CMK (cell line): ENCODE results near the gene LRRC61.
A peak's percentile ranks its signal among the peaks of the same experiment; 100 is the strongest.

ENCODE experiments used
- DNase-seq: peaks from one replicate; pipeline ENCODE4 v3.0.0-alpha.2; 2010; ENCODE audit warnings: low read depth

The LRRC61 gene

DNA sequence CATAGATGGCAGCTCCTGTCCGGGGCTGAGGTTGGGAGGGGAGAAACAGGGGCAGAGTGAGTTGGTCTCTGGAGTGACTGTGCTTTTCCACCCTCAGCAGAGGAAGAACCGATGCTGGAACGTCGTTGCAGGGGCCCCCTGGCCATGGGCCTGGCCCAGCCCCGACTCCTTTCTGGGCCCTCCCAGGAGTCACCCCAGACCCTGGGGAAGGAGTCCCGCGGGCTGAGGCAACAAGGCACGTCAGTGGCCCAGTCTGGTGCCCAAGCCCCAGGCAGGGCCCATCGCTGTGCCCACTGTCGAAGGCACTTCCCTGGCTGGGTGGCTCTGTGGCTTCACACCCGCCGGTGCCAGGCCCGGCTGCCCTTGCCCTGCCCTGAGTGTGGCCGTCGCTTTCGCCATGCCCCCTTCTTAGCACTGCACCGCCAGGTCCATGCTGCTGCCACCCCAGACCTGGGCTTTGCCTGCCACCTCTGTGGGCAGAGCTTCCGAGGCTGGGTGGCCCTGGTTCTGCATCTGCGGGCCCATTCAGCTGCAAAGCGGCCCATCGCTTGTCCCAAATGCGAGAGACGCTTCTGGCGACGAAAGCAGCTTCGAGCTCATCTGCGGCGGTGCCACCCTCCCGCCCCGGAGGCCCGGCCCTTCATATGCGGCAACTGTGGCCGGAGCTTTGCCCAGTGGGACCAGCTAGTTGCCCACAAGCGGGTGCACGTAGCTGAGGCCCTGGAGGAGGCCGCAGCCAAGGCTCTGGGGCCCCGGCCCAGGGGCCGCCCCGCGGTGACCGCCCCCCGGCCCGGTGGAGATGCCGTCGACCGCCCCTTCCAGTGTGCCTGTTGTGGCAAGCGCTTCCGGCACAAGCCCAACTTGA is 48.2 kb downstream of the LRRC61 start:
- DNase-seq: no peak

- no peak for DNase-seq
Observed at GRCh38 chr7:150371996-150372270, 48.8 kb downstream of the LRRC61 start.

GRCh38 chr7:150372271-150373048 is 49.3 kb downstream of the LRRC61 start:
- no peak for DNase-seq

DNA sequence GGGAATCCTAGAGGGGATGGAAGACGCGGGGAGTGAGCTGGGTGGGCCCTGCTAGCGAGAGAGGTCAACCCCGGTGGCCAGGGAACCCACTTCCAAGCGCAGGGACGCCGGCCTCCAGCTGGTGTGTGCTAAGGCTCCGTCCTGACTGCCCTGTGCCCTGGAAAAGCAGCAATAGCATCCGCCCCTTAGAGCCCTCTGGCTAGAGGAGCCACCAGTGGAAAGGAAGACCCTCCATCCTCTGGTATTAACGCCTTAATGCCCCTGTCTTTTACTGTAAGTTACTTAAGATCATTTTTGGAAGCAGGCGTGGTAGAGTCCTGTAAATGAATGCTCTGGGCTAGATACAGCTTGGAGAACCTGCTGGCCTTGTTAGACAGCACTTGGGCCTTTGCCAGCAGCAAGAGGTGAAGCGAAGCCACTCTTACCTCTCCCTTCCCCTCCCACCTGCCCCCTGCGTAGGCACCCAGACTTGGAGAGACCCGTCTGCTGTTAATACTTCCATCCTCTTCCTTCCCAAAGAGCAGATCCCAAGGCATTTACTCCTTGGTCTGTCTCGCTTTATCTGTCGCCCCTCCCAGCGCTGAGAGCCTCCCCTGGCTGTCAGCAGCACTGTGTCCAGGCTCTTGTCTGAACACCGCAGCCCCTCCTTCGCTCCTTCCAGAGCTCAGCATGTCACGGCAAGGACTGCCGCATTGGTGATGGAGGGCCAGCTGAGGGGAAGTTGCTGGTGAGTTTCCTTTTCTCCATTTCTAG is 50.1 kb downstream of the LRRC61 start:
- DNase-seq: no peak

GRCh38 chr7:150374026-150374425 is 50.9 kb downstream of the LRRC61 start:
- DNase-seq: no peak

DNA sequence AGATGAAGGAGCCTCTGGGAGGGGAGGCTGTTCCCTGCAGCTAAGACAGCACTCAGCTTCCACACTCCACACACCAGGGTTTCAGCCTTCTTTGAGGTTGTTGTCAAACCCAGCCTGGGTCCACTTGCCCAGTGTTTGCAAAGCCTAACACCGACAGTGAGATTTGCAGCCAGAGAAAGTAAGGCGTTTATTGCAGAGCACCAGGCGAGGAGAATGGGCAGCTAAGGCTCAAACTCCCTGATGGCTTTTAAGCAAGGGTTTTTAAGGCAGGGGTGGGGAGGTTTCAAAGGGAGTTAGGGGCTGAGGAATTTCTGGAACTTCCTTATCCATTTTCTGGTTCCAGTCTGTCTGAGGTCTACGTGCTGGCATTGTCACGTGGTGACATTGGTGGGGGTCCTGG is 51.3 kb downstream of the LRRC61 start:
- no peak for DNase-seq

DNA sequence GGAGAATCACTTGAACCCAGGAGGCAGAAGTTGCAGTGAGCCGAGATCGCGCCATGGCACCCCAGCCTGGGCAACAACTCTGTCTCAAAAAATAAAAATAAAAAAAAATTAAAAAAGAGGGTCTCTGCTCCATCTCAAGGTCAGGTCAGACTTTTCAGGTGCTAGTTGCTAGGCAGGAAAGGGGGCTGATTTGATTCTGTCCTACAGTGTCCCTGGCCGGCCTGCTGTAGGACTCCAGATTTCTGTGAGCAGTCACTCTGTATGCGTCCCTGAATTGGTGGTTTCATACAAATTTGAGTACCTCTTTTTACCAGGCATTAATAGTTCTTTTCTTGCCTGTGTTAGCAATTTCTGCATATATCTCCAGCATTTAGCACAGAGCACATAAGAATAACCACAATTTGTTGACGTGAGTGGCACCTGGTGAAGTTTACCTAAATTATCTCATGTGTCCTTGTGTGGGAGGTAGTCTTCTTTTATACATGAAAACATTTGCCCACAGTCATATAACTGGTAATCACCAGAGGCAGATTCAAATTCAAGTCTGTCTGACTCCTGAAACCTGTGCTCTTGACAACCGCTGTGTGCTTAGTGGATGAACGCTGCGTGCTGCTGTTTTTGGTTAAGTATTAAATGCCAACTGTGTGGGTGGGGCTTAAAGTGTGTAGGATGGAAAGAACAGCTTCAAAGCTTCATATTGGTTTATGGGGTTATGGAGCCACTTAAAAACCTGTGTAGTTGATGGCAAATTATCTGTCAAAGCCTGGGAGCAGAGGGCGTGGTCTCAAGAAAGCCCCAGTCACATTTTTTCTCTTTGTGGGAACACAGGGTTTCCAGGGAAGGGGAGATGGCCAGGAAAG is 52.7 kb downstream of the LRRC61 start:
- no peak for DNase-seq

- no peak for DNase-seq
Observed at GRCh38 chr7:150376560-150376959, 53.4 kb downstream of the LRRC61 start.

DNA sequence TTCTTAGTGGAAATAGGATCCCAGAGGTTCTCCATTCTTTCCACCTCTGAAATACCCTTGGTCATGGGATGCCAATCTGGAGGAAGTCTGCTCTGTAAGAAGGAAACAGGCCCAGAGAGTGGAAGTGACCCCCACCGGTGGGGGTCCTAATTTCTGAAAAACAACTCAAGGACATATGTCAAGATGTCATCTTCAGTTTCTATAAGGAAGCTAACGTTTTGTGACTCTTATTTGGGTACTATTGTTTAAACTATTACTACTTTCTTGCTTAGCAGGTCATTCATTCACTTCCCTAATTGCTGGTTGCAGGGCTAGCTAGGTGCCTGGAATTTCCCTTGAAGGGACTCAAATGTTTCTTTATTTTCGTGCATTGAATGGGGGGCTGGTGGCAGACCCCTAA is 54.0 kb downstream of the LRRC61 start:
- no peak for DNase-seq

GRCh38 chr7:150377635-150378034 is 54.5 kb downstream of the LRRC61 start:
- no peak for DNase-seq

DNA sequence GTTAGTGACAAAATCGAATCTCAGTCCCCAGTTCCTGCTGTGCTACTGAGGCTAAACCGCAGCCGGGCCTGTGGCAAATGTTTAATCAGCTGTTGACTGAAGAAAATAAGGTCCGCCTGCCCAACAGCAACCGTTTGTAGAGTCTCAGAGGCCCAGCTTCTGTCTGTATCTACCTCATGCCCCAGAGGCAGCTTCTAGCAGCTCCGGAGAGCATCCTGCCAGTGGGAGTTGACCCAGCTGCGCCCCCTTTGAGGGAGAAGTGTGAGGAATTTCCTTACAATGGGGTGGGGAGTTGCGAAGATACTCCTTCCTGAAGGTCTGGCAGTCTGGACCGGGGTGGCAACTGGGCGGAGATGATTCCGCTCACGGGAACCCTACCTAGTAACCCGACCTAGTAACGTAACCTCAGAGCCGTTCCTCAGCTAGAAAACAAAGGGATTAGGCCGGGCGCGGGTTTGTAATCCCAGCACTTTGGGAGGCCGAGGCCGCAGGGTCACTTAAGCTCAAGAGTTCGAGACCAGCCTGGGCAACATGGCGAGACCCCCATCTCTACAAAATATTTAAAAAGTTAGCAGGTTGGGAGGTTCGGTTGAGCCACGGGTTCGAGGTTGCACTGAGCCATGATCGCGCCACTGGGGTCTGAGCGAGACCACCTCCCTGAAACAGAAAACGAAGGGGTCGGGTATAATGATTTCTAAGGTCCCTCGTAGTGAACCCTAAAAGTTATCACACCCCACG is 55.1 kb downstream of the LRRC61 start:
- peak; percentile 57 for DNase-seq

DNA sequence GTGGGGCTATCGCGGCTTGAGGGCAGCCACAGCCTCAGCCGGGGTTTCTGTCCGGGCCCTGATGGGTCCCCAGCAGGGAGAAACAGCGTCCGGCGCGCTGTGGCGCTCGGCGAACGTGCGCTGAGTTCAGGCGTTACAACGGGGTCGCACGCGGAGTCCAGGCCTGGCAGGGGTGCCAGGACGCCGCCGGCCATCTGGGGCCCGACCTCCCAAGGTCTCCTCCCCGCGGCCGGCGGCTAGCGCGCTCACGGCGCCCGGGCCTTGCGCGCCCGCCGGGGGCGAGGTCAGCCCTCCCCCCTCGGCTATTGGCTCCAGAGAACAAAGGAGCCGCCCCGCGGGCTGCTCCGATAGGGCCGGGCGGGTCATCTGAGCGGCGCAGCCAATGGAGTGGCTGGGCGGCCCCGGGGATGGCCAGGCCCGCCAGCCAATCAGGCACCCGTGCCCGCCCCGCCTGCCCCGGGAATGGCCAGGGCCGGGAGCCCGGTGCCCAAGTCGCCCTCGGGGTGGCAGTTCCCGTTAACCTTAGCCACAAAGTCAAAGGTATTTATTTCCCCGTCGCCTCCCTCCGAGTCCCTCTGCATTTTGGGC is 55.8 kb downstream of the LRRC61 start, which contains the start of gene ZNF775:
TSS of gene ZNF775 (plus strand) at position 478 of the 588 bp plus-strand sequence. CDS start 9,141 bp downstream, outside the sequence.
- DNase-seq: peak; percentile 63

GRCh38 chr7:150379441-150380379 is 56.6 kb downstream of the LRRC61 start:
- DNase-seq: no peak

DNA sequence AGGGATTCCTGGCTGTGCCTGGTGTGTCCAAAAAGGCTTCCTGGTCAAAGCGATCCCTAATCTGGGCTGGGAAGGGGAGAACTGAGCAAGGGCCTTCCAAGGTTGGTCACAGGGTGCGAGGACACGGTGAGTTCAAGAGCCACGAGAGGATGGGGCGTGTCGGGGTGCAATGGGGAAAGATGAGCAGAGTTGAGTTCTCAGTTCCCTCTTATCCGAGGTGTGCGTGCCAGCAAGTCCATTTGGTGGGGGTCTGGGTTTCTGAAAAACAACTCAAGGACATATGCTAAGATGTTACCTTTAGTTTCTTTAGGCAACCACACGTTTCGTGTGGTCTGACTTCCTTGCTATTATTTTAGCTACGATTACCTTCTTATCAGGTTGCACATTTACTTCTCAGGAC is 57.3 kb downstream of the LRRC61 start:
- no peak for DNase-seq

- DNase-seq: no peak
Observed at GRCh38 chr7:150381096-150381495, 57.9 kb downstream of the LRRC61 start.

DNA sequence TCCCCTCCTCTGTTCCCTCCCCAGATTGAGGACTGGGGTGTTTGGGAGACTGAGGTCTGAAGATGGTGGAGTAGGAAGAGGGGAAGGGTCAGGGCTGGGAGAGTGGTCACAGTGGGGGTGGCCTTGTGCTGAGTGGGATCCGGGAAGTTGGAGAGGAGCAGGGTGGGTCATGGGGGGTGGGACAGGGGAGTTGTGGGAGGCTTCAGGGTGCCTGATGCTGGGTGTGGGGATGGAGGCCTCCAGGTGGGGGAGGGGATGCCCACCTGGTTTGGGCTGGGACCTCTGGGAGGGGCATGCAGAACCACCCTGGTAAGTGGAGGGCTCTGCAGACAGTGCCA is 58.6 kb downstream of the LRRC61 start:
- DNase-seq: no peak

DNA sequence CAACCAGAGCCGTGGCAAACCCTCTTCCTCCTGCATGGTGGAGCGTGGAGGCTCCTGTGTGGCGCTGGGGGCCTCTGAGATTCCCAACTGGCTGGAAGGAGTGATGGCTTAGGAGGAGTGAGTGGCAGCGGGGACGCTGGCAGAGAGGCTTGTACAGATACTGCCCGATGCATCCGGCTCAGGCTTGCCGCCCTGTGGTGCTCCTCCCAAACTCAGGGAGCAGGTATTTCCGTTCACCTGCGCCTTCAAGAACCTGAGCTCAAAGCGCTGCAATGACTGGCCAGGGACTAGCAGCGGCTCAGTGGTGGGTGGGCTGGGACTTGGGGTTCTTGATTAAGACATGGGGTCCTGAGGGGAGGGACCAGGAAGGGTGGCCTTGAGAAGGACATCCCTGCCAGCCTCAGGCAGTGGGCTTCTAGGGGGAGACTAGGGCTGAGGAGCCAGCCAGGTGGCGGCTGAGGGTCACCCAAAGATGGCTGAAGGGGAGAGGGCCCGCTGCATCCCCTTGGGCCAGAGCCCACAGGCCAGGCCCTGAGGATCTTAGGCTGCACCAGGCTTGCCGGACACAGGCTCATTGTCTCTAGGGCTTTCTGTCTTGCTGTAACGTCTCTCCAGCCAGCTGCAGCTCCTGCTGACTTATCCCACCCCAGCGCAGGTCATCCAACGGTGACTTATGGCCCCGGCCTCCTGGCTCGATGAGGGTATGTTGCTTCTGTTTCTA is 59.1 kb downstream of the LRRC61 start:
- no peak for DNase-seq

GRCh38 chr7:150382844-150383225 is 59.7 kb downstream of the LRRC61 start:
- no peak for DNase-seq
